GM21786 (cell line): ENCODE results near the gene UBE2E1.
"Not testable (repeated sequence)": the region's sequence is repeated elsewhere in the genome, so short reads cannot be mapped to it uniquely, and the experiment has no call there.

Experiments used
- ATAC-seq: cut with Tn5 transposase; IDR thresholded peaks from one replicate; pipeline ENCODE4 v1.9.1; 2021; ENCODE audit not compliant: unreplicated experiment

The UBE2E1 gene

DNA sequence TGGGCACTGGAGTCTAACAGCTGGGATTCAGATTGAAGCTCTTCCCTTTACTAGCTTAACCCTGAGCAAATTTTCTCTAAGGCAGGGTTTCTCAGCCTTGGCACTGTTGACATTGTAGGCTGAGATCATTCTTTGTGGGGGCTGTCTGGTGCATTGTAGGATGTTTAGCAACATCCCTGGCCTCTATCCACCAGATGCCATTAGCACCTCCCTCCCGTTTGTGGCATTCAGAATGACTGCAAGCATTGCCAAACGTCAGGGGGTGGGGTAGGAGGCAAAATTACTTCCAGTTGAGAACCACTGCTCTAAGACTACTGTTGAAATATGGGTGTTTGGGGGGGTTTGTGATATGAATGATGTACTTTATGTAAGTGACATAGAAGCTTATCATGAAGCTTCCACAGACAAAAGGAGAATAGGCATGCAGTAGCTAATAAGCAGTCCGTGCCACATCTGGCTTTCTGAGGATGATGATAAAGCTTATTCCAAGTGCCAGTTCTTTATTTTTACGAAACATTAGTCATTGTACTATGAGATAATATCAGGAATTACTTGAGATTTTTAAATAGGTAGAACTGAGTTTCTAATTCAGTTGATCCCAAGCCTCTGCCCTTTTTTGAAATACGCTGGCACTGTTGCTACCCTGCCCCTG lies 71.7 kb downstream of the UBE2E1 start:
- ATAC-seq = no peak

DNA sequence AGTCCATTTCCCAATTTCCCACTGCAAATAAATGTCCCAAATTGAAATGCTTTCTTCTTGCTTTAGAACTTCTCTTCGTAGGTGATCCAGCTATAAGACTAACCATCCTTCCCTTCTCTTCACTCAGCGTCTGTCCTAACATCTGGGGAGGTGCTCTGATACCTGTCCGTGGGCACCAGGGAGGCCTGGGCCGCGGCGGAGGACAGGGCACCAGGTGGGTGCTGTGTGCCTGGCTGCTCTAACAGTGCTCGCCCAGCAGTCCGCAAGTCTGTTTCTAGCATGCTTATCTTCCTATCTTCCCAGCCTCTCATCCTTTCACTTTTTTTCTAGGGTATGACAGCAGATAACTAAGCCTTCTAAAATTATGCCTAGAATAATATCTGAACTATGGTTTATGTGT lies 73.7 kb downstream of the UBE2E1 start:
- ATAC-seq = no peak

- ATAC-seq = no peak
Observed at GRCh38 chr3:23880703-23881339, 75.1 kb downstream of the UBE2E1 start.

DNA sequence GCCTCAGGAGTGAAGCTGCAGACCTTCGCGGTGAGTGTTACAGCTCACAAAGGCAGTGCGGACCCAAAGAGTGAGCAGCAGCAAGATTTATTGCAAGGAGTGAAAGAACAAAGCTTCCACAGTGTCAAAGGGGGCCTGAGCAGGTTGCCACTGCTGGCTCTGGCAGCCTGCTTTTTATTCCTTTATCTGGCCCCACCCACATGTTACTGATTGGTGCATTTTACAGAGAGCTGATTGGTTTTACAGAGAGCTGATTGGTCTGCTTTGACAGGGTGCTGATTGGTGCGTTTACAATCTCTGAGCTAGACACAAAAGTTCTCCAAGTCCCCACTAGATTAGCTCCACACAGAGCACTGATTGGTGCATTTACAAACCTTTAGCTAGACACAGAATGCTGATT lies 76.2 kb downstream of the UBE2E1 start:
- not testable (repeated sequence) for ATAC-seq

DNA sequence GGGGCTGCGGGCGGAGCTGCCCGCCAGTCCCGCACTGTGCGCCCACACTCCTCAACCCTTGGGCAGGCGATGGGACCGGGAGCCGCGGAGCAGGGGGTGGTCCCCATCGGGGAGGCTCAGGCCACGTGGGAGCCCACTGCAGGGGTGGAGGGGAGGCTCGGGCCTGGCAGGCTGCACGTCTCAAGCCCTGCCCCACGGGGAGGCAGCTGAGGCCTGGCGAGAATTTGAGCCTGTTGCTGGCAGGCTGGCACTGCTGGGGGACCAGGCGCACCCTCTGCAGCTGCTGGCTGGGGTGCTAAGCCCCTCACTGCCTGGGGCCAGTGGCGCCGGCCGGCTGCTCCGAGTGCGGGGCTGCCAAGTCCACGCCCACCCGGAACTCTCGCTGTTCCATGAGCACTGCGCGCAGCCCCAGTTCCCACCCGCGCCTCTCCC lies 76.7 kb downstream of the UBE2E1 start:
- no peak for ATAC-seq

GRCh38 chr3:23884481-23884880 lies 78.7 kb downstream of the UBE2E1 start:
- ATAC-seq = no peak

GRCh38 chr3:23885210-23885609 lies 79.5 kb downstream of the UBE2E1 start:
- no peak for ATAC-seq

DNA sequence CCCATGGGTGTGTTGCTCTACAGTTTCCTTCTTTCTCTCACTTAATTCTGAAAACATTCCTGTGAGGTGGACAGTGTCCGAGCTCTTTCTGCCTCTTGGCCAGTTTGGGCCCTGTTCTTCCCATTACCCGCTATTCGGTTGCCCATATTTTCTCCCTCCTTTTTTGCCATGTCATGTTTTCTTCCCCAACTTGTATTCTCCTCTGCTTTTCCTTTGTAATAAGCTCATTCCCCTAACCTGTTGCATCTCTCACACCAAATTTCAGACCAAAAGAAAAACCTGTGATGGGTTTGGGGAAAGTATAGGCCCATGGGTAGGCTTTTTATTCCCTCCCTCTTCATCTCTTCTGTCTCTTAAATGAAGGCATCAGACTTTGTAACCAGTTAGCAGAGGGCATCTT lies 80.6 kb downstream of the UBE2E1 start:
- no peak for ATAC-seq

DNA sequence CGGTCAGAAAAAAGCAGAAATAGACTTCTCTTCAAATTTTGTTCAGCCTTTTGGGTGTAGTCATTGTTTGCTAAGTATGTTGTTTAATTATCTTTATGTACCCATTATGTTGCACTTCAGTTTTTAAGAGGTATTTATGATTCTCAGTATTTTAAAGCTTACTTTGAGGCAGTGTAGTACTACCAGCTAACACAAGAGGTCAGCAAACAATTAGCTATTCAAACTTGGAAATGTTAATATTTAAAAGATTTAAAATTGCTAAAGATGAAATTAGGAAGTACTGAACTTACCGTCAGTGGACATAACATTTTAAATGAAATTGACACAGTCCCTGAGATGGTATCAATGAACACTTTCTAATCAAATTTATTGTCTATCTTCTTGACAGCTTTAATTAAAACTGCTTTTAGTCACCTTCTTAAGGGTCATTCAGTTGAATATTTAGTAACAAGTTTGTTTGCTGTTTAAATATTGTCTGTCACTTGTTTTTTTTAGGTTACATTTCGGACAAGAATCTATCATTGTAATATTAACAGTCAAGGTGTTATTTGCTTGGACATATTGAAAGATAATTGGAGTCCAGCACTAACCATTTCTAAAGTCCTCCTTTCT lies 83.0 kb downstream of the UBE2E1 start:
- ATAC-seq = no peak

GRCh38 chr3:23889386-23889785 lies 83.6 kb downstream of the UBE2E1 start:
- ATAC-seq = no peak

- no peak for ATAC-seq
Observed at GRCh38 chr3:23889950-23890349, 84.2 kb downstream of the UBE2E1 start.

GRCh38 chr3:23894254-23895061 lies 88.7 kb downstream of the UBE2E1 start:
- no peak for ATAC-seq

DNA sequence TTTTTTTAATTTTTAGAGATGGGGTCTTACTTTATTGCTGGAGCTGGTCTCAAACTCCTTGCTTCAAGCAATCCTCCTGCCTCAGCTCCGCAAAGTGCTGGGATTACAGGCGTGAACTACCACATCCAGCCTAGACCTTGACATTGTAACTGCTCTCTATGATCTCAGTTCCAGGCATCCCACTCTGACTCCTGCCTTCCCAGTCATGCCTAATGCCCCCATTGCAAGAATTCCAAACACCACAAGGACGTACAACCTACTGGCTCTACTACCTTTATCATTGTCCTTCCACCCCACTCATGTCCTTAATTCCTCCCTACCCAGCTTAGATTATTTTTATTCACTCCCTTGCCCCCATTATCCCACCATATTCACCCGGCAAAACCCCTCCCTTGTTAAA lies 89.4 kb downstream of the UBE2E1 start:
- no peak for ATAC-seq

DNA sequence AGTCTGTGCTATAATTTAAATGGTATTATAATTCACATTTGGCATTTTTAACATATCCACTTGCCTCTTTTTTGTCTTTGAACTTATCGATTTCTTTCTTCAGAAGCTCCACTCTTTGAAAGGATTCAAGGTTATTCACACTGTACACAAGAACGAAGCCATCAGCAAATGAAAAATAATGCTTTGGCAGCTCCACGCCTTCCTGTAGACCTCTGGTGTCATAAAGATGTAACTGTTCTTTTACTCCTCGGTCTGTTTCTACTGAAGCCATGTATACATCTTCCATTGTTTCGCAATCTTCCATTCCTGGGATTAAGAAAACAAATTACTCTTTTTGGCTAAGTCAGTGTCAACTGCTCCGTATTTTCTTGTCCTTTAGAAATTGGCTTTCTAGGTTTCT lies 95.0 kb downstream of the UBE2E1 start:
- ATAC-seq = no peak

DNA sequence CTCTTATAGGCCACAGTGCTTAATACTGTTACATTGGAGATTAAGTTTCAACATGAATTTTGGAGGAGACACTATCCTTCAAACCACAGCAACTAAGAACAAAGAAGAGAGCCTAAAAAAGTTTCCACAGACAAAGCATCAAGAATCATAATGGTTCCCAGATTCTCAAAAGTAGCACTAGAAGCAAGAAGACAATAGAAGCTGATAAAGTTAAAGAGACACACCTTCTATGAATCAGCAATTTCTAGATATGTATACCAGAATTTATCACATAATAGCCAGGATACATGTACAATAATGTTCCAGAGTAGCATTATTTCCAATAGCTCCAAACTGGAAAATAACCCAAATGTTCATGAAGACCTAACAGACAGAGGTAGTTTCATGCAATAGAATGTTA lies 98.8 kb downstream of the UBE2E1 start:
- ATAC-seq = no peak

- no peak for ATAC-seq
Observed at GRCh38 chr3:23909341-23909740, 103.6 kb downstream of the UBE2E1 start.

DNA sequence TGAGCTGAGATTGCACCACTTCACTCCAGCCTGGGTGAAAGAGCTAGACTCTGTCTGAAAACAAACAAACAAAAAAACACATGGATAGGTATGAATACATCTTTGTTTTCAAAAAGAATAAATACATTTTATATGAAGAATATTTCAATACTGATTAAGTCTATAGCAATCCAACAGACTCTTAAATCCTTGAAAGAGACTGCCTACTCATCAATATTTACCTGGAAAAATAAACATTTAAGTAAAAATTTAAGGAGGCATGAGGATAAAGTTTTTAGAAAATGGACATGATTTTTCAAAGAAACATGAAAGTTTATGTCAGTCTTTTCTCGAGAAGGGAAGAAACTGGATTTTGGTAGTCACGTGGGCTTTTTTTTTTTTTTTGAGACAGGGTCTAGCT lies 105.6 kb downstream of the UBE2E1 start:
- no peak for ATAC-seq

DNA sequence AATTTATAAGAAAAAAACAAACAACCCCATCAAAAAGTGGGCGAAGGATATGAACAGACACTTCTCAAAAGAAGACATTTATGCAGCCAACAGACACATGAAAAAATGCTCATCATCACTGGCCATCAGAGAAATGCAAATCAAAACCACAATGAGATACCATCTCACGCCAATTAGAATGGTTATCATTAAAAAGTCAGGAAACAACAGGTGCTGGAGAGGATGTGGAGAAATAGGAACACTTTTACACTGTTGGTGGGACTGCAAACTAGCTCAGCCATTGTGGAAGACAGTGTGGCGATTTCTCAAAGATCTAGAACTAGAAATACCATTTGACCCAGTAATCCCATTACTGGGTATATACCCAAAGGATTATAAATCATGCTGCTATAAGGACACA lies 106.6 kb downstream of the UBE2E1 start:
- not testable (repeated sequence) for ATAC-seq

- ATAC-seq = no peak
Observed at GRCh38 chr3:23913182-23913581, 107.4 kb downstream of the UBE2E1 start.

DNA sequence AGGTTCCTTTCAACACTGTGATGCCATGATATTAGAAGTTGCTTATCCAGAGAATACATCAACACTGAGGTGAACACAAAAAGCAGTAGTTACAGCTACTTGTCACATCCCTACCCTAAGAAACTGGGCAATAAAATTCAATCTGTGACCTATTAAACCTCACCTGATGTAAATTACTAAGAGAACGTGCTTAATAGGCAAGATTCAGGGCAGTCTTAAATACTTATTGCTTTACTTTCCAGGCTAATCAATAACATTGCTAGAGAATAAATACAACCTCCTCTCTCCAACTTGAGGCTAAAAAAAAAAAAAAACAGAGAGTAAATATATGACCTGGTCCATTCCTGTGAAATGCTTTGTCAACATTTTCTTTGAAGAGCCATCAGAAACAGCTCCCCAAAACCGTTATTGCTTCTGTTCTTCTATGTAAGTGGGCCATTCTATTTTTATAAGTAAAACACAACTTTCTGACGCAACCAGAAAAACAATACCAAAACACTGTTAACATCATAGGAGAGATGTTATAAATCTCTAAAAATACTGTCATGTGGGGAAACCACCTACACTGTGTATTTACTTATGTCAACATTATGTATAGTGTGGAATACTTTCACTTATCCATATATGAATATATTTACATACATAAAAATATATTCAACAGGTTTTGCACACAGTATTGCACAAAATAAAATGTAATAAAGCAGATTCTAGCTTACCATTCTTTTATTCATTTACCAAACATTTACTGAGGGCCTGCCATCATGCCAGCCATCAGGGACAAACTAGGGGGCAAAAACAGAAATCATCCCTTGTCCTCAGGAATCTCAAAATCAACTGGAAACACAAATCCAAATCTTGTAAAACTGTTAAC lies 108.4 kb downstream of the UBE2E1 start:
- peak; percentile 16 for ATAC-seq
